GM23338 (cell line): Measurements from ENCODE around the gene MYMX. TPM values are rescaled to one million over a fixed set of nuclear protein-coding genes. Genes with fewer than 3 reads are reported as not detected.

Experiments
- ATAC-seq: fragments of 200-7000 bp; cut with Tn5 transposase; 3 replicates; pipeline ENCODE4 v1.9.1; 2020
- DNase-seq: peaks from one replicate; pipeline ENCODE4 v3.0.0-alpha.2; 2015; ENCODE audit warnings: low spot score
- H2AFZ ChIP-seq: fragments of 200-600 bp; sonication (generic); 2 replicates; pipeline ENCODE4 v1.8.0; 2016; ENCODE audit warnings: antibody characterized with exemption, mild to moderate bottlenecking, moderate library complexity
- H3F3A ChIP-seq: fragments of 200-600 bp; sonication (generic); replicated peaks from 2 replicates; pipeline ENCODE4 v1.8.0; 2017; ENCODE audit warnings: antibody characterized with exemption, mixed run types, low read depth
- H3K27ac ChIP-seq: fragments of 200-600 bp; sonication (generic); 2 replicates; pipeline ENCODE4 v1.6.1; 2016; ENCODE audit warnings: low read depth
- H3K27me3 ChIP-seq: fragments of 200-600 bp; sonication (generic); 2 replicates; pipeline ENCODE4 v1.8.0; 2016; ENCODE audit warnings: mild to moderate bottlenecking, mixed run types, moderate library complexity; ENCODE audit not compliant: insufficient read depth
- H3K36me3 ChIP-seq: fragments of 200-600 bp; sonication (generic); 2 replicates; pipeline ENCODE4 v1.8.0; 2016; ENCODE audit warnings: mild to moderate bottlenecking; ENCODE audit not compliant: insufficient read depth
- H3K4me1 ChIP-seq: fragments of 200-600 bp; sonication (generic); 2 replicates; pipeline ENCODE4 v1.8.0; 2016; ENCODE audit warnings: mild to moderate bottlenecking, moderate library complexity; ENCODE audit not compliant: insufficient read depth
- H3K4me2 ChIP-seq: fragments of 200-600 bp; sonication (generic); 2 replicates; pipeline ENCODE4 v1.7.1; 2017; ENCODE audit warnings: mixed run types
- H3K4me3 ChIP-seq: fragments of 200-600 bp; sonication (generic); 2 replicates; pipeline ENCODE4 v1.6.1; 2016; ENCODE audit warnings: mixed run types
- H3K79me2 ChIP-seq: fragments of 200-600 bp; sonication (generic); replicated peaks from 2 replicates; pipeline ENCODE4 v1.8.0; 2017; ENCODE audit warnings: mild to moderate bottlenecking; ENCODE audit not compliant: insufficient read depth
- H3K9me2 ChIP-seq: fragments of 200-600 bp; sonication (generic); 2 replicates; pipeline ENCODE4 v1.8.0; 2017; ENCODE audit not compliant: insufficient read depth
- H4K20me1 ChIP-seq: fragments of 200-600 bp; sonication (generic); replicated peaks from 2 replicates; pipeline ENCODE4 v1.8.0; 2017; ENCODE audit warnings: mild to moderate bottlenecking; ENCODE audit not compliant: insufficient read depth
- H3K27ac Mint-ChIP-seq: 2 replicates; pipeline ENCODE4 v1.8.0; 2020; ENCODE audit warnings: inconsistent platforms, mild to moderate bottlenecking, moderate library complexity, mixed read lengths
- H3K27me3 Mint-ChIP-seq: 3 replicates; pipeline ENCODE4 v1.8.0; 2022; ENCODE audit warnings: low read depth, mild to moderate bottlenecking, moderate library complexity, mixed read lengths, inconsistent platforms; ENCODE audit not compliant: insufficient read depth, poor library complexity
- H3K36me3 Mint-ChIP-seq: 3 replicates; pipeline ENCODE4 v1.8.0; 2021; ENCODE audit warnings: low read depth, mild to moderate bottlenecking, inconsistent platforms, moderate library complexity, mixed read lengths
- H3K4me1 Mint-ChIP-seq: 3 replicates; pipeline ENCODE4 v1.8.0; 2020; ENCODE audit warnings: mild to moderate bottlenecking, inconsistent platforms, mixed read lengths
- H3K4me3 Mint-ChIP-seq: 3 replicates; pipeline ENCODE4 v1.8.0; 2021; ENCODE audit warnings: moderate library complexity, mild to moderate bottlenecking, inconsistent platforms, mixed read lengths
- H3K9me3 Mint-ChIP-seq: 3 replicates; pipeline ENCODE4 v1.8.0; 2020; ENCODE audit warnings: moderate library complexity, mild to moderate bottlenecking, inconsistent platforms, mixed read lengths
- CREB1 ChIP-seq: fragments of 250-450 bp; sonication (Bioruptor Pico); IDR thresholded peaks from 2 replicates; pipeline ENCODE4 v1.5.0; 2020; ENCODE audit warnings: low read depth, mild to moderate bottlenecking, moderate library complexity
- CTCF ChIP-seq, 2 experiments: fragments of 200-600 bp in 1 of 2; sonication (generic) in 1 of 2; conservative IDR thresholded peaks; 2 replicates each; pipeline versions ENCODE4 v1.5.1 to v1.6.1; 2016 to 2017; ENCODE audit warnings: antibody characterized with exemption in 2 of 2, low read depth in 2 of 2, mild to moderate bottlenecking in 2 of 2, moderate library complexity in 1 of 2
- ETS1 ChIP-seq: IDR thresholded peaks from 2 replicates; pipeline ENCODE4 v1.6.1; 2016; ENCODE audit warnings: antibody characterized with exemption
- EZH2phosphoT487 ChIP-seq: fragments of 200-600 bp; sonication (generic); IDR thresholded peaks from one replicate; pipeline ENCODE4 v1.8.1; 2018; ENCODE audit warnings: antibody characterized with exemption; ENCODE audit not compliant: unreplicated experiment
- JUNB ChIP-seq: IDR thresholded peaks from one replicate; pipeline ENCODE4 v1.6.1; 2016; ENCODE audit warnings: antibody characterized with exemption; ENCODE audit not compliant: unreplicated experiment
- NANOG ChIP-seq: IDR thresholded peaks from 2 replicates; pipeline ENCODE4 v1.6.1; 2016; ENCODE audit warnings: antibody characterized with exemption, borderline replicate concordance
- POLR2AphosphoS5 ChIP-seq: IDR thresholded peaks from 2 replicates; pipeline ENCODE4 v1.6.1; 2016; ENCODE audit warnings: antibody characterized with exemption, low read depth
- REST ChIP-seq: IDR thresholded peaks from one replicate; pipeline ENCODE4 v1.6.1; 2018; ENCODE audit warnings: antibody characterized with exemption; ENCODE audit not compliant: unreplicated experiment
- STAT1 ChIP-seq: IDR thresholded peaks from one replicate; pipeline ENCODE4 v1.6.1; 2016; ENCODE audit warnings: antibody characterized with exemption; ENCODE audit not compliant: unreplicated experiment
- ZNF331 ChIP-seq: fragments of 250-450 bp; sonication (Bioruptor Pico); IDR thresholded peaks from 2 replicates; pipeline ENCODE4 v1.5.0; 2020; ENCODE audit warnings: low read depth, mild to moderate bottlenecking, moderate library complexity
- ZNF462 ChIP-seq: fragments of 250-450 bp; sonication (Bioruptor Pico); IDR thresholded peaks from 2 replicates; pipeline ENCODE4 v1.5.0; 2020; ENCODE audit warnings: mild to moderate bottlenecking, moderate library complexity
- polyA plus RNA-seq: library from polyadenylated mRNA; unstranded; fragments of >200 nt; fragmentation: Nextera tagmentation; extraction: Ambion mirVana; gene quantifications from 2 replicates; pipeline ENCODE4 v1.2.1, GENCODE V29; 2016
- total RNA-seq: library from RNA; depleted of rRNA; stranded (reverse); fragments of >200 nt; shearing (Covaris generic); gene quantifications from 2 replicates; pipeline ENCODE4 v1.2.3, GENCODE V29; 2014

Gene MYMX
- total and polyA plus RNA-seq, 2 experiments from 2014 or later, result 2.8 to 7.1 TPM

GRCh38 chr6:44258325-44258863 is 41.7 kb downstream of the MYMX start (continued):
- TF ChIP-seq ETS1 (no peak), JUNB (no peak), STAT1 (no peak), REST (no peak), CTCF (conservative IDR thresholded peaks at IDR 0.05; ENCODE audit: low read depth in 2 of 2) (no peak), EZH2phosphoT487 (no peak), POLR2AphosphoS5 (no peak)

- Histone ChIP-seq H3K27me3 (no peaks in the 10 kb centered on the region), H3K4me1 (peaks cover 11% of the 10 kb centered on the region), H3K4me2 (no peak overlapping the region), H3K4me3 (no peak overlapping the region), H3K79me2 (peaks cover 13% of the 10 kb centered on the region; the same call in 1 of the 2 replicates), H3F3A (peaks cover 30% of the 10 kb centered on the region), H3K36me3 (peaks cover 5% of the 10 kb centered on the region), H2AFZ (no peak overlapping the region), H3K9me2 (no peaks in the 10 kb centered on the region), H4K20me1 (peaks cover 6% of the 10 kb centered on the region; the same call in 1 of the 2 replicates), H3K27ac (no peak overlapping the region)
- Mint-ChIP-seq H3K27ac (no peak overlapping the region), H3K9me3 (peaks cover 7% of the 10 kb centered on the region), H3K4me1 (peaks cover 51% of the 10 kb centered on the region), H3K27me3 (peaks cover 46% of the 10 kb centered on the region), H3K36me3 (peaks cover 44% of the 10 kb centered on the region), H3K4me3 (peak overlapping the region; percentile 78; the same call in 2 of the 3 replicates)
- no peak for DNase-seq
- ATAC-seq, result no peak
- TF ChIP-seq NANOG (no peak), EZH2phosphoT487 (no peak), ZNF462 (no peak), ZNF331 (CRISPR knock-in tag) (no peak), CREB1 (CRISPR knock-in tag) (no peak), ETS1 (no peak)
Measured at GRCh38 chr6:44258921-44259320, 42.2 kb downstream of the MYMX start.
